Measurements from ENCODE around the gene TUSC2. TPM values are rescaled to one million over a fixed set of nuclear protein-coding genes. Genes with fewer than 3 reads are reported as not detected.
A peak's percentile ranks its signal among the peaks of the same experiment; 100 is the strongest.

Gene TUSC2
- total RNA-seq, 1 donor from 2014 or later: 16.9 TPM

GRCh38 chr3:50354186-50354764 lies 26.3 kb upstream of the TUSC2 start:
- no peak overlapping the region for H3K27ac Mint-ChIP-seq (ENCODE audit: unreplicated experiment)
- peaks cover 8% of the 10 kb centered on the region for H3K36me3 Mint-ChIP-seq (ENCODE audit: unreplicated experiment)
- DNase-seq (ENCODE audit: extremely low spot score, unreplicated experiment): no peak
- no peak for TF ChIP-seq CTCF (IDR thresholded peaks at IDR 0.05)
- H3K4me3 Mint-ChIP-seq (ENCODE audit: unreplicated experiment): no peak overlapping the region
- H3K4me1 Mint-ChIP-seq (ENCODE audit: unreplicated experiment): peaks cover 43% of the 10 kb centered on the region
- H3K9me3 Mint-ChIP-seq (ENCODE audit: unreplicated experiment): no peaks in the 10 kb centered on the region
- H3K27me3 Mint-ChIP-seq (ENCODE audit: unreplicated experiment): no peaks in the 10 kb centered on the region

GRCh38 chr3:50353245-50354004 lies 25.4 kb upstream of the TUSC2 start:
- Mint-ChIP-seq H3K27ac (ENCODE audit: unreplicated experiment) (no peak overlapping the region), H3K36me3 (ENCODE audit: unreplicated experiment) (peaks cover 8% of the 10 kb centered on the region), H3K4me3 (ENCODE audit: unreplicated experiment) (no peak overlapping the region), H3K4me1 (ENCODE audit: unreplicated experiment) (peaks cover 43% of the 10 kb centered on the region), H3K9me3 (ENCODE audit: unreplicated experiment) (no peaks in the 10 kb centered on the region), H3K27me3 (ENCODE audit: unreplicated experiment) (no peaks in the 10 kb centered on the region)
- no peak for DNase-seq (ENCODE audit: extremely low spot score, unreplicated experiment)
- TF ChIP-seq CTCF (IDR thresholded peaks at IDR 0.05): no peak

GRCh38 chr3:50352781-50353180 lies 24.8 kb upstream of the TUSC2 start:
- no peaks in the 10 kb centered on the region for H3K9me3 Mint-ChIP-seq (ENCODE audit: unreplicated experiment)
- H3K27me3 Mint-ChIP-seq (ENCODE audit: unreplicated experiment): no peaks in the 10 kb centered on the region
- H3K36me3 Mint-ChIP-seq (ENCODE audit: unreplicated experiment): peaks cover 8% of the 10 kb centered on the region
- no peak overlapping the region for H3K27ac Mint-ChIP-seq (ENCODE audit: unreplicated experiment)
- DNase-seq (ENCODE audit: extremely low spot score, unreplicated experiment): no peak
- no peak overlapping the region for H3K4me3 Mint-ChIP-seq (ENCODE audit: unreplicated experiment)
- TF ChIP-seq CTCF (IDR thresholded peaks at IDR 0.05): peak; percentile 30
- H3K4me1 Mint-ChIP-seq (ENCODE audit: unreplicated experiment): peaks cover 38% of the 10 kb centered on the region

- Mint-ChIP-seq H3K36me3 (ENCODE audit: unreplicated experiment) (peaks cover 5% of the 10 kb centered on the region), H3K4me1 (ENCODE audit: unreplicated experiment) (peaks cover 26% of the 10 kb centered on the region), H3K9me3 (ENCODE audit: unreplicated experiment) (no peaks in the 10 kb centered on the region), H3K27ac (ENCODE audit: unreplicated experiment) (peak overlapping the region; percentile 98), H3K27me3 (ENCODE audit: unreplicated experiment) (no peaks in the 10 kb centered on the region), H3K4me3 (ENCODE audit: unreplicated experiment) (peak overlapping the region; percentile 95)
- no peak for TF ChIP-seq CTCF (IDR thresholded peaks at IDR 0.05)
- DNase-seq (ENCODE audit: extremely low spot score, unreplicated experiment): no peak
Measured at GRCh38 chr3:50351323-50351697, 23.3 kb upstream of the TUSC2 start.

- Mint-ChIP-seq H3K27me3 (ENCODE audit: unreplicated experiment) (no peaks in the 10 kb centered on the region), H3K27ac (ENCODE audit: unreplicated experiment) (peak within 1 kb of the TSS; percentile 98), H3K9me3 (ENCODE audit: unreplicated experiment) (no peaks in the 10 kb centered on the region), H3K4me3 (ENCODE audit: unreplicated experiment) (peak within 1 kb of the TSS; percentile 95), H3K36me3 (ENCODE audit: unreplicated experiment) (peaks cover 5% of the 10 kb centered on the region), H3K4me1 (ENCODE audit: unreplicated experiment) (peaks cover 25% of the 10 kb centered on the region)
- TF ChIP-seq CTCF (IDR thresholded peaks at IDR 0.05): no peak
- DNase-seq (ENCODE audit: extremely low spot score, unreplicated experiment): peak; percentile 99
Measured at GRCh38 chr3:50350527-50351322, 22.7 kb upstream of the TUSC2 start, which contains the start of the genes CYB561D2 and NPRL2. Gene CYB561D2 (plus strand): TSS chr3:50350862. CDS start chr3:50351434, 572 bp downstream. Gene NPRL2 (minus strand): TSS chr3:50350775. CDS start chr3:50350652, 123 bp downstream.

Measured in osteocyte (in vitro differentiated cells).